ENCODE results near the gene NEO1. TPM values are rescaled to one million over a fixed set of nuclear protein-coding genes. Genes with fewer than 3 reads are reported as not detected.

Gene NEO1
- total RNA-seq, 4 donors from 2014 or later = 15.5 to 73.4 (median 24.0) TPM

GRCh38 chr15:73072894-73073293 lies 20.6 kb downstream of the NEO1 start:
- ATAC-seq (ENCODE audit: low FRiP score) (no peak), DNase-seq (ENCODE audit: low spot score) (no peak)
- TF ChIP-seq, protein P1, sequence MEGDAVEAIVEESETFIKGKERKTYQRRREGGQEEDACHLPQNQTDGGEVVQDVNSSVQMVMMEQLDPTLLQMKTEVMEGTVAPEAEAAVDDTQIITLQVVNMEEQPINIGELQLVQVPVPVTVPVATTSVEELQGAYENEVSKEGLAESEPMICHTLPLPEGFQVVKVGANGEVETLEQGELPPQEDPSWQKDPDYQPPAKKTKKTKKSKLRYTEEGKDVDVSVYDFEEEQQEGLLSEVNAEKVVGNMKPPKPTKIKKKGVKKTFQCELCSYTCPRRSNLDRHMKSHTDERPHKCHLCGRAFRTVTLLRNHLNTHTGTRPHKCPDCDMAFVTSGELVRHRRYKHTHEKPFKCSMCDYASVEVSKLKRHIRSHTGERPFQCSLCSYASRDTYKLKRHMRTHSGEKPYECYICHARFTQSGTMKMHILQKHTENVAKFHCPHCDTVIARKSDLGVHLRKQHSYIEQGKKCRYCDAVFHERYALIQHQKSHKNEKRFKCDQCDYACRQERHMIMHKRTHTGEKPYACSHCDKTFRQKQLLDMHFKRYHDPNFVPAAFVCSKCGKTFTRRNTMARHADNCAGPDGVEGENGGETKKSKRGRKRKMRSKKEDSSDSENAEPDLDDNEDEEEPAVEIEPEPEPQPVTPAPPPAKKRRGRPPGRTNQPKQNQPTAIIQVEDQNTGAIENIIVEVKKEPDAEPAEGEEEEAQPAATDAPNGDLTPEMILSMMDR (IDR thresholded peaks at IDR 0.05) = no peak

DNA sequence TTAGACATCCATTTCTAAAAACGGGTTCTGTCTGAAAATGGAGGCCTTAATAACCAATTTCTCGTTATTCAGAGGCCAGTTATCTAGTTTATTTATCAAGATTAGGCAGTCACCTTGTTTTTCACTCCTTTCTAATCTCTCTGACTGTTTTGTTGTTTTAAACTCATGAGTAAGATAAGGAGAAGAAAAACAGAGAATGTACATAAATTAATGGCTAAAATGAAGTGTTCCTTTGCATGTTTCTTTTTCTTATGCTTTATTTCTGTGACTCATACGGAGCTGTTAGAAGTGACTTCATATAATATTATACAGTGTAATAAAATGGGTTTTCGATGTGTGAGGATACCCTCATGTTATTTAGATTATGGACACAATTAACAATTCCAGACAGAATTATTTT lies 22.0 kb downstream of the NEO1 start:
- TF ChIP-seq, protein P1 (IDR thresholded peaks at IDR 0.05) = no peak
- DNase-seq (ENCODE audit: low spot score) (no peak), ATAC-seq (ENCODE audit: low FRiP score) (no peak)

DNA sequence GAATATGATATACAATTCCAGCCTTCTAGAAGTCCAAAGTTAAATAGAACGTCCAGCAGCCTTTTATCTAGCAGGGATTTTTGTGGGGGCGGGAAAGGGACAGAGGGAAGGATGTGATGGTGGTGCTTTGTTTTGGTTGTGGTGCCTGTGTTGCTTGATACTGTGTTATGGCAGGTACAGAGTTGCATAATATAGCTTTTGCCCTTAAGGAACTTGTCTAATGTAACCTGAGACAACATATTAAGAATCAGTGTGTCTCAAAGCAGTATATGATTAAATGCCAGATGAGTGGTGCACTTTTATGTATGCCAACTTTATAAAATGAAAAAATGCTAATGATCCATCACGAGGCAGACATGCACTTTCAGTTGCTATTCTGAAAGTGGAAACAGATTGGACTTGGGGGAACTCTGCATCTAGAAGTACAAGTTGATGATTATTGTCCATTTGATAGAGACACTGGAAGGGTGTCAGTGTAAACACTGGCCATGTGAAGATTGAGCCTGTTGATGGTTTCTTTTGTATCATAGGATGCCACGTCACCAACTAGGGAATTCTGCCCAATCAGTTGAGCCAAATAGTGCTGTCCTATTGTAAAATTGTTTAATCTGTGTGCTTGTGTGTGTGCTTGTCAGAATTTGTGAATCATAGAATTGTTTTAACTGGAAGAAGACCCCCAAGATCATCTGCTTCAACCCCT lies 23.0 kb downstream of the NEO1 start:
- no peak for DNase-seq (ENCODE audit: low spot score)
- no peak for ATAC-seq (ENCODE audit: low FRiP score)
- TF ChIP-seq, protein P1 (IDR thresholded peaks at IDR 0.05) = no peak

DNA sequence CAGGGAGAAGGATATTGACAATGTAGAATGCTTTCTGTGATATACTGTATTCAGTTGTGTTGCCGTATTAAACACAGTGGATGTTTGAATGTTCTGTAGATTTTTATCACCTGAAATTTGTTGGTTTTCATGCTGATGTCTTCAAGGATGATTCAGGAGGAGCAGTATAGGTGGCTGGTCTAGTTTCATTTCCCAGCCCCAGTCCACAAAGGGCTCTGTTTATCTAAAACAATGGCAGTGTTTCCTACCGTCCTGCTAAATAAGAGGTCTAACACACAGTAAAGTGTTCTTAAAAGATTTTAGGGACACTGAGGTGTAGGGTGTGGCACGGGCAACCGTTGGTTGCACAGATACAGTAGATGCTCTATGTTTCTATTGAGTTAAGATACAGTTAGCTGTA lies 26.0 kb downstream of the NEO1 start:
- DNase-seq (ENCODE audit: low spot score) = no peak
- TF ChIP-seq, protein P1 (IDR thresholded peaks at IDR 0.05) = no peak
- no peak for ATAC-seq (ENCODE audit: low FRiP score)

- no peak for ATAC-seq (ENCODE audit: low FRiP score)
- TF ChIP-seq, protein P1 (IDR thresholded peaks at IDR 0.05) = no peak
- DNase-seq (ENCODE audit: low spot score) = no peak
Observed at GRCh38 chr15:73078722-73079121, 26.5 kb downstream of the NEO1 start.

DNA sequence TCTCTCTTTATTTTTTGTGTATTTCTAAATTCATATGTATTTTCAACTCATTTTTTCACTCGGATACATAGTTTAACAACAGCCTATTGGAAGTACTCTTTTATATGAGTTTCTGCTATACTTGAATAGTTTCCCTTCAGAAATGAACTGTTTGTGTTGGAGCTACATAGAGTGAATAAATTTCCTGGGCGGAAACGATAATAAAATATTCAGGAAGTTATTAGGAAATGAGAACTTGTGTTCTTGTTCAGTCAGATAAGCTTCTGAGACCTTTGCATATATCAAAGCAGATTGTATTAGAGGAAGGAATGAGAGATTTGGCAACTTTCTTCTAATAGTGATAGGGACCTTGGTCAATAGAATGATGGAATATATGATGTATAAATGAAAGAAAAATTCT lies 27.3 kb downstream of the NEO1 start:
- DNase-seq (ENCODE audit: low spot score) (no peak), ATAC-seq (ENCODE audit: low FRiP score) (no peak)
- TF ChIP-seq, protein P1 (IDR thresholded peaks at IDR 0.05) = no peak

GRCh38 chr15:73081321-73081958 lies 29.2 kb downstream of the NEO1 start:
- TF ChIP-seq, protein P1 (IDR thresholded peaks at IDR 0.05) = no peak
- DNase-seq (ENCODE audit: low spot score) (no peak), ATAC-seq (ENCODE audit: low FRiP score) (no peak)
